HAP-1 (cell line): ENCODE measurements around the gene FBLN1.

Experiments used
- DNase-seq, 2 experiments: peaks; one replicate each; pipeline ENCODE4 v3.0.0-alpha.2; 2016 to 2020; ENCODE audit warnings: low spot score in 2 of 2
- H3K27me3 ChIP-seq: fragments of 250-450 bp; sonication (Bioruptor Pico); 2 replicates; pipeline ENCODE4 v1.5.1; 2020; ENCODE audit warnings: low read depth, mild to moderate bottlenecking, moderate library complexity
- H3K36me3 ChIP-seq: fragments of 250-450 bp; sonication (Bioruptor Pico); replicated peaks from 2 replicates; pipeline ENCODE4 v1.5.1; 2020; ENCODE audit warnings: mild to moderate bottlenecking
- H3K4me1 ChIP-seq: fragments of 250-450 bp; sonication (Bioruptor Pico); 2 replicates; pipeline ENCODE4 v1.5.1; 2020; ENCODE audit warnings: mild to moderate bottlenecking
- H3K4me3 ChIP-seq: fragments of 250-450 bp; sonication (Bioruptor Pico); 2 replicates; pipeline ENCODE4 v1.5.1; 2020; ENCODE audit warnings: mild to moderate bottlenecking, moderate library complexity
- H3K9me3 ChIP-seq: fragments of 250-450 bp; sonication (Bioruptor Pico); 2 replicates; pipeline ENCODE4 v1.5.1; 2020; ENCODE audit warnings: mild to moderate bottlenecking, moderate library complexity
- in situ Hi-C: fragments of 300-500 bp; cut with MboI; formaldehyde crosslinking; loops from 3 replicates; pipeline ENCODE4 v1.14.3; 2020; ENCODE audit warnings: low sequenced_read_pairs, inconsistent platforms, mixed read lengths

FBLN1 gene

DNA sequence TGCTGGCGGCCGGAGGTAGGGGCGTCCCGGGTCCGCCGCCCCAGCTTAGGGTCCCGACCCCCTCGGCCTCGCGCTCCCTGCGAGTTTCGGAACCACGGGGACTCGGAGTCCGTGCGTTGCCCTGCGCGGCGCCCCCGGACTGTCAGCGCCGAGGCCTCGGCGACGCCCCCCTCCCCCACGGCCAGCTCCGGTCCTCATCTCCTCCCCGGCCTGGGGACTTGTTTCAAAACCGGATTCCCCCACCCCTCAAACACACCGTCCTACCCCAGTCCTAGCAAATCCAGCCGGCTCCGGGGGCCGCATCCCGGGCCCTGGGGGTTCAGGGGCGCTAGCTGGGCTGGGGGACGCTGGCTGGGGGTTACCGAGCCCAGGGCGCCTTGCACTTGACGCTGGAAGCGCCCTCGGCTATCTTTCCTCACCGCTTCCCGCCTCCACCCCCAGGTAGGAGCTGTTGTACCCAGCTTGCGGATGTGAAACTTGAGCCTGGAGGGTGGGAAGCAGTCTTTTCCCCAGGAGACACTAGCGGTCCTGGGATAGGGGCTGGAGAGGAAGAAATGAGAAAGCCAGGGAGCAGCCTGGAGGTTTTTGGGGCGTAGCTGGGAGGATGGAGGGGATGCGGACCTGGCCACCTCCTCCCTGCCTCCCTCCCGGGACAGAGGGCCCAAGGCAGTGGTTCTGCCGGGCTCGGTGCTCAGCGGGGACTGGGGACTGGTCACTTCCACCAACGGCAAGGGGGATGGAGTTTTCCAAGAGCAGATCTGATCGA, 550 bp downstream of the FBLN1 start:
- peak; percentile 29 to 56 for DNase-seq
- no peaks in the 10 kb centered on the region for H3K9me3 ChIP-seq
- H3K27me3 ChIP-seq: no peaks in the 10 kb centered on the region
- in situ Hi-C loops: no loop called here
- H3K4me1 ChIP-seq: peaks cover 14% of the 10 kb centered on the region
- peaks cover 17% of the 10 kb centered on the region for H3K36me3 ChIP-seq
- peak overlapping the region; percentile 73 for H3K4me3 ChIP-seq

DNA sequence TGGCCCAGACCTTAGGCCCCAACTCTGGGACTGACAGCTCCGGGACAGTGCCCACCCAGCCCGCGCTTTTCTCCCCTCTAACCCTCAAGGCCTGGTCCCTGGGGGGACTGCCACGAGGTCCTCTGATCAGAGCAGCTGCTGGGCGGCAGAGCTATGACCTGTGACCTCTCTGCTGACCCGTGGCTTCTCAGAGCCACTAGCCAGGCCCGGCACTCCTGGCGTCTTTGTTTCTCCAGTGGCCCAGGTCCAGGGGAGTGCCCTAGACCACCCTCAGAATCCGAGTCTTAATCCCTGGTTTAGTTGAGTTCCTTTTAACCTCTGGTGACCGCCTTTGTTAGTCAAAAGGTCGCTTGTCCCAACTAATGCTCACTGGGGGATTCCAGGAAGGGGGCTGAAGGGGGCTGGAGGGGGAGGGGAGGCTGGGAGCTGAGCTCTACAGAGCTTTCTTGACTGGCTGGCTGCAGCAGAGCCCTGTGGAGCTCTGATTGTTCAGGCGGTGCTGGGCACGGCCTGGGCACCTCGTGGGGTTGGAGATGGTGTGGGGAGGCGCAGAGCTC, 1.2 kb downstream of the FBLN1 start:
- peaks cover 14% of the 10 kb centered on the region for H3K4me1 ChIP-seq
- in situ Hi-C loops: no loop called here
- H3K9me3 ChIP-seq: no peaks in the 10 kb centered on the region
- no peaks in the 10 kb centered on the region for H3K27me3 ChIP-seq
- peak; percentile 58 to 76 for DNase-seq
- H3K36me3 ChIP-seq: peaks cover 17% of the 10 kb centered on the region
- H3K4me3 ChIP-seq: peak overlapping the region; percentile 73

DNA sequence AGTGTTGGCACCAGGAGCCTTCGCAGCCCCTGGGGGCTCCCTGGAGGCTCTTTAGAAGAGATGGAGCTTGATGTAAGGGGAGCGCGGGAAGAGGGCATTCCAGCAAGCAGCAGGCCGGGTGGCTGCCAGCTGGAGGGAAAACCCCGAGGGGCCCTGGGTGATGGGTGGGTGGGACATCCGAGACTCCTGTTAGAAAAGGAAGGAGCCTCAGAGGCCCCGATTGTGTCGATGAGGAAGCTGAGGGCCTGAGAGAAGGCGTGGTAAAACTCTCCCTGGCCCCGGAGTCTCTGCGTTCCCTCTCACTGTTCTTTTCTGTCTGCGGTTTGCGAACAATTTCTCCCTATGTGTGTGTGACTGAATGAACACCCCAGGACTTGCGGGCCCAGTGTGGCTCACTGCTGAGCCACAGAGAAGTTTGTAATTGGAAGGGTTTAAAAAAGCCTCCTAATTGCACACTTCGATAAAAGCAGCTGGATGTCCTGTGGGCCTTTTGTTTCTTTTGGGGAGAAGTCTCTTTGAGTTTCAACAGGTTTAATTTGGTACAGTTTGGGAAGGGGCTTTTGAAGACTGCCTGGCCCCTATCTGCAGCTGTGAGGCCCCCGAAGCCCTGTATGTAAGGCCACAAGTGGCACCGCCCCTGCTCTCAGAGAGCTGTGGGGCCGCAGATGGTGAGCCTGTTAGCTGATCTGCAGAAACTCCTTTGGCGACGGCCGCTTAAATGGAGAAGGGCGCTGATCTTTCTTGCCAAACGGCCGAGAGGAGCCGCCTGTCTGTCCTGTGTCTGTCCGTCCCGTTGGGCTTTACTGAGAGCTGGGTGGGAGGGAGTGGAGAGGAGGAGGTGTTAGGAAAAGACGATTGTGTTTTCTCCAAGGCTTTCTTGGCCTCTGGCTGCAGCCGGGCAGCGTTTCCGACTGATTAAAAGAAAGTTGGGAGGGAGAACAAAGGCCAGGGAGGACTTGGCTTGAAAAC, 2.0 kb downstream of the FBLN1 start:
- Histone ChIP-seq H3K4me1 (peaks cover 14% of the 10 kb centered on the region), H3K9me3 (no peaks in the 10 kb centered on the region), H3K27me3 (no peaks in the 10 kb centered on the region), H3K36me3 (peaks cover 17% of the 10 kb centered on the region), H3K4me3 (peak overlapping the region; percentile 73)
- peak; percentile 63 to 76 for DNase-seq
- in situ Hi-C loops: no loop called here

DNA sequence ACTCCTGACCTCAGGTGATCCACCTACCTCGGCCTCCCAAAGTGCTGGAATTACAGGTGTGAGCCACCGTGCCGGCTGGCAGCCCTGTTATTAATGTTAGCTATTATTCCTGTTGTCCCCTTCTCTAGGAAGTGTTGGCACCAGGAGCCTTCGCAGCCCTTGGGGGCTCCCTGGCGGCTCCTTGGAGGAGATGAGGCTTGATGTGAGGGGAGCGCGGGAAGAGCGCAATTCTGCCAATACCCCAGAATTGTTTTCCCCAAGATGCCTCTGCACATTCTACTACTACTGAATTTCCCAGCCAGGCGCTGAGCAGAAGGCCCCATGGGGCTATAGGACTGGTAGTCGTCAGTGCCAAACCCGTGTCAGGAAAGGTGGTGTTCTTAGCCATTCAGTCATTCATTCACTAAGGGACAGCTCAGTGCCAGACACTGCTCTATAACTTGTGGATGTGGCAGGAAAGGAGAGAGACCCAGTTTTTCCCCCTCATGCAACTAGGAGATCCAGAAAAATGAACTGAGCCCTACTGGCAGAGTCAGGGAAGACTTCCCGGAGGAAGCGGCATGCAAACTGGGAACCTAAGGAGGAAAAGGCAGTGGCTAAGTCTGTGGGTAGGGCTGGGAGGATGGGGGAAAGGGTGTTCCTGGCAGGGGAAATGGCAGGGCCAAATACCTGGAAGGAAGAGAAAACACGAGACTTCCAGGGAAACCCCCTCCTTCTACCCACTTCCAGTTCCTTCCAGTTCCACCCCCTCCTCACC, 3.5 kb downstream of the FBLN1 start:
- in situ Hi-C loops: no loop called here

DNA sequence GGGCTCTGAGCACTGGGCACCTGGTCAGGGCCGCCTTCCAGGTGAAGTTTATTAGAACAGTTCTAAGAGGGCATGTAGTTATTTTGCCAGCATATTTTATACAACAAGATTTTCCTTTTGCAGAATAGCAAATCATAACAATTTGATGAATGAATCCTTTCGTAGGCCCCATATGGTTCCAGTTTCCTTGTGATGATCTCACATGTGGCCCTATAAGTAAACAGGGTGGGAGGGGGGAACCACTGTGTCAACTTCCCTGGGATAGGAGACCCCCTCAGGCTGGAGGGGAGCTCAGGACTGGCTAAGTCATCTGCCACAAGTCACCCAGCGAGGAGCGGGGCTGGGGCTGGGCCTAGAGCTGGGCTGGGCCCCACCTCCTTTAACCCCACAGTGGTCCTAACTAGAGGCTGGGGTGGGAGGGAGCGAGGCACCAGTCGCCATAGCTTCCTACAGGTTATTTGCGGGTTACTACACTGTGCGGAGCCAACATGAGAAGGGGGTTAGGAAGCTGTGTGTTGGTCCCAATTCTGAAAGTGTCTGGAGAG, 4.2 kb downstream of the FBLN1 start:
- no peak overlapping the region for H3K4me3 ChIP-seq
- H3K27me3 ChIP-seq: no peaks in the 10 kb centered on the region
- no peak for DNase-seq
- peaks cover 19% of the 10 kb centered on the region for H3K36me3 ChIP-seq
- in situ Hi-C loops: no loop called here
- peaks cover 13% of the 10 kb centered on the region for H3K4me1 ChIP-seq
- no peaks in the 10 kb centered on the region for H3K9me3 ChIP-seq

More for the DNA sequence above, 3.5 kb downstream of the FBLN1 start:
- no peak for DNase-seq
- no peaks in the 10 kb centered on the region for H3K9me3 ChIP-seq
- H3K4me3 ChIP-seq: no peak overlapping the region
- no peaks in the 10 kb centered on the region for H3K27me3 ChIP-seq
- H3K36me3 ChIP-seq: peaks cover 19% of the 10 kb centered on the region
- H3K4me1 ChIP-seq: peaks cover 14% of the 10 kb centered on the region

DNA sequence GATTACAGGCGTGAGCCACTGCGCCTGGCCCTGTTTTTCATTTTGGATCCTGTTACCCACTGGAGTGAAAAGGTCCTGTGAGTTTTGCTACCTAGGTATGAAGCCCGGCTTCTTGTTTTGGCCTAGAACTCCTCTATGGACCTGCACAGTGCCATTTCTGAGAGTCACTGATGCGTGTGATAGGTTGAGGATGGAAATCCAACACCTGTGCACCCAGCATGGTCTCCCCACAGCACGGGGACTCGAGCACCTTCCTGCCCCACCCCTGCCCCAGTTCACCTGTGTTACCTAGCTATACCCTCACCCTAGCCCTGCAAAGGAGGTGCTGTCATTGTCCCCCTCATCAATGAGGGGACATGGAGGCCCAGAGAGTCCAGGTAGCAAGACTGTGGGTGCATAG, 5.1 kb downstream of the FBLN1 start:
- no peak for DNase-seq
- H3K4me1 ChIP-seq: peaks cover 8% of the 10 kb centered on the region
- peaks cover 23% of the 10 kb centered on the region for H3K36me3 ChIP-seq
- H3K27me3 ChIP-seq: no peaks in the 10 kb centered on the region
- in situ Hi-C loops: no loop called here
- H3K4me3 ChIP-seq: no peak overlapping the region
- no peaks in the 10 kb centered on the region for H3K9me3 ChIP-seq

DNA sequence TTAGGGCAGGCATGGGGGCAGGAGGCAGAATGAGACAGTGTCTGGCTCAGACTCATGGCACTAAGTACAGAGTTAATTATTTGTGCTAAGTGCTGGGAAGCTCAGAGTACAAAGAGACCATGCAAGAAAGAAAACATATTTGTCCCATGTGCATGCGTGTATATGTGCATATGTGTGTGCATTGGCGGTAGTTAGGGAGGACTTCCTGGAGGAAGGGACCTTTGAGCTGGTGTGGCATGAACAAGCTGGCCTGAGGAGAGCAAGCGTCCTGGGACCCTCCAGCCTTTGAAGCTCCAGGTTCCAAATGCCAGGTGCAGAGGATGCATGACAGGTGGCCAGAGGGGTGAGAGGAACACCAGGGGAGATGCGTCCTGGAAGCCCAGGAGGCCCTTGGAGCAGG, 6.1 kb downstream of the FBLN1 start:
- Histone ChIP-seq H3K27me3 (no peaks in the 10 kb centered on the region), H3K4me1 (peaks cover 8% of the 10 kb centered on the region), H3K36me3 (peaks cover 23% of the 10 kb centered on the region), H3K4me3 (no peak overlapping the region), H3K9me3 (no peaks in the 10 kb centered on the region)
- DNase-seq: no peak
- in situ Hi-C loops: no loop called here

DNA sequence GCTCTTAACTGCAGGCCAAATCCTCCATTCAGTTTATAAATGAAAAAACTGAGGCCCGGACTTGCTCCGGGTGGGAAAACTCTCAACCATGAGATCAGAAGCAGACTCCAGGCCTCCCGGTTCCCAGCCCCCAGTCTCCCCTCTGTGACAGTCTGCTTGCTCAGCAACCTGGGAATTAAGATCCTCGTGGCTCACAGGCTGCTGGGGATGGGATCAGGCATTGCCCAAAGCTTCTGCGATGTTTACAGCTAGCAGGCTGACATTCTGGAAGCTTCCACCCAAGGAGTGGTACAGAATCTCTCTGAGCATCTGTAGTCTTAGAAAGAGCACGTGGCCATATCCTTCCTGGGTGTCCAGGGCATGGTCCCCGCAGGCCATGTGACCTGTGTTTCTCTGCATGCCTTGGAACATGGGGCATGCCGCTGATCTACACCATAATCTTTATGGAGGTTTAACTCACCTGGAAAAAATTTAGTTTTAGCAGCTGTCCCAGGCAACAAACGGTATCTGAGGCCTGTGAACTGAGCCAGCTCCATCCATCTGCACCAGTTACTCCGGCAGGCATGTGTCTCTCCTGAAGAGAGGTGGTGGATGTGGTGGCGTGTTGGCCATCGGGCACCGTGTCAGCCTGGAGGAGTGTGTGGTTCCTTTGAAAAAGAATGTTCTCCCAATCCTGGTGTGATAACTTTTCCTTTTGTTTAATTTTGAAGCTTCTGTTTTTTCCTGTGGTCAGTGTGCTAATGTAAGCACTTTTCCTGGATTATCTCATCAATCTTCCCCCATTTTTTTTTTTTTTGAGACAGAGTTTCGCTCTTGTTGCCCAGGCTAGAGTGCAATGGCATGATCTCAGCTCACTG, 7.9 kb downstream of the FBLN1 start:
- peaks cover 23% of the 10 kb centered on the region for H3K36me3 ChIP-seq
- no peak overlapping the region for H3K4me3 ChIP-seq
- H3K4me1 ChIP-seq: peaks cover under 1% of the 10 kb centered on the region; the same call in 1 of the 2 replicates
- H3K9me3 ChIP-seq: no peaks in the 10 kb centered on the region
- in situ Hi-C loops: no loop called here
- no peaks in the 10 kb centered on the region for H3K27me3 ChIP-seq
- DNase-seq: no peak

DNA sequence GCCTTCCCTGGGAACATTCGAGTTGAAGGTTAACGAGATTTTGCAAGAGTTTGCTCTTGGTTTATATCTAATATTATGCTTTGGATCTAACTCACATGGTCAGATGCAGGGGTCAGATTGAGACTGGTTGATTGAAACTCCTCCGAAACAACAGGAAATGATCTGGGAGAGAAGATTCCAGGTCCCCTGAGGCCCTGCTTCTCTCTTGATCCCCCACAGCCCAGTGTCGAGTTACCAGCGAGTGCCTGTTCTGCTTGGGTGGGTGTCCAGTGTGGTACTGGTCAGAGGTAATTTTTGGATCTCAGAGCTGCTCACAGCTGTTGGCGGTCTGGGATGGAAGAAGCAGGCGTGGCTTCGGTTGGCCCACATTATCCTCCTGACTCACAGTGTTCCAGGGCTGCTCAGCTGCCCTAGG, 9.2 kb downstream of the FBLN1 start:
- in situ Hi-C loops: no loop called here
- no peak for DNase-seq
- no peaks in the 10 kb centered on the region for H3K27me3 ChIP-seq
- no peaks in the 10 kb centered on the region for H3K4me1 ChIP-seq
- H3K36me3 ChIP-seq: peaks cover 16% of the 10 kb centered on the region
- no peak overlapping the region for H3K4me3 ChIP-seq
- H3K9me3 ChIP-seq: no peaks in the 10 kb centered on the region

DNA sequence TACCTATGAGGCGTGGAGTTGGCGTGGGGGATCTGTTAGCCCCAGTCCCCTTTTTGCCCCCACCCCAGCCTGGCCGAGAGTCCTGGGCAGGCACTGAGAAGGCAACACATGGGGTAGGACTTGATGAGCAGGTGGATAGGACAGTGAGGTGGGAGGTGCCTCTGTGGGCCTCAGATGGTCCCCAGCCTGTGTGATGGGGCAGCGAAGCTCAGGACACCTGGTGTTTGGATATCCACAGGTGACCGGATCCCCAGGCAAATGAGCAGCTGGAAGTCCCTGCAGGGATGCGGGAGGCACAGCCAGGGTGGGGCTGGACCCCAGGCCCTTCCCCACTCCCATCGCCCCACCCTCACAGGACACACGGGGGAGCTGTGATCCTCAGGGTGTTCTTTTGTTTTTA, 9.7 kb downstream of the FBLN1 start:
- Histone ChIP-seq H3K9me3 (no peaks in the 10 kb centered on the region), H3K36me3 (peaks cover 13% of the 10 kb centered on the region), H3K4me1 (no peaks in the 10 kb centered on the region), H3K27me3 (no peaks in the 10 kb centered on the region), H3K4me3 (no peak overlapping the region)
- no peak for DNase-seq
- in situ Hi-C loops: no loop called here

DNA sequence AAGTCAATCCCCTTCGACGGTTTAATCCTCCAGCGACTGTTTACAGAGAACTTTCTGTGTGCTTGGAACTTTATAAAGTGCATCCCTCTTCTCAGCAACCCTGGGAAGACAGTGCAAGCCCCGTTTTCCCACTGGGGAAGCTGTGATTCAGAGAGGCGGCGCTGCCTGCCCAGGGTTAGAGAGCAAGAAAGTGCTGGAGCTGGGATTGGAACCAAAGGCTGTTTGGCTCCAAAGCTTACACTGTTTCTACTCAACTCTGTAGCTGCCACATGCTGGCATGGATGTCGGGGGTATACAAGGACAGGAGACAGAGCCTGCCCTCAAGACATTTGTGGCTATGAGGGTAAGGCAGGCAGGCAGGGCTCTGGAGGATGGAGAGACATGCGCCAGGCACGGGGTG, 13.0 kb downstream of the FBLN1 start:
- no peak overlapping the region for H3K4me3 ChIP-seq
- no peaks in the 10 kb centered on the region for H3K9me3 ChIP-seq
- H3K27me3 ChIP-seq: no peaks in the 10 kb centered on the region
- no peak for DNase-seq
- no peaks in the 10 kb centered on the region for H3K4me1 ChIP-seq
- H3K36me3 ChIP-seq: peaks cover 27% of the 10 kb centered on the region
- in situ Hi-C loops: no loop called here

DNA sequence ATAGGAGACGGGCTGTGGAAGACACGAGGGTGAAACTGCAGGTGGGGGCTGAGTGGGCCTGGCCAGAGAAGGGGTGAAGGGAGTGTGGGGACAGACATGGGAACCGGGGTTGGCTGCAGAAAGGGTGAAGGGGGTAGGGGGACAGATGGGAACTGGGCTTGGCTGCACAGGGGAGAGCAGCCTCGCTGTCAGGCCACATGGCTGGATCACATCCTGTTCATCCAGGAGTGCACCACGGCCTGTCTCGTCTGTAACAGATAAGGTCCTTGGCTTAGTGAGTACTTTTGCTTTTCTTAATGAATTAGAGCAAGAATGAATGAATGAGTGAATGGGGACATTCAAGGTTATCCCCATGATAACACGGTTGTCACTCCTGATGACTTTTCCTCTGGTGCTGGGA, 13.5 kb downstream of the FBLN1 start:
- H3K4me3 ChIP-seq: no peak overlapping the region
- no peaks in the 10 kb centered on the region for H3K27me3 ChIP-seq
- no peak for DNase-seq
- peaks cover 32% of the 10 kb centered on the region for H3K36me3 ChIP-seq
- in situ Hi-C loops: no loop called here
- H3K9me3 ChIP-seq: no peaks in the 10 kb centered on the region
- H3K4me1 ChIP-seq: no peaks in the 10 kb centered on the region
